ENCODE data around the gene SSMEM1.

DNA sequence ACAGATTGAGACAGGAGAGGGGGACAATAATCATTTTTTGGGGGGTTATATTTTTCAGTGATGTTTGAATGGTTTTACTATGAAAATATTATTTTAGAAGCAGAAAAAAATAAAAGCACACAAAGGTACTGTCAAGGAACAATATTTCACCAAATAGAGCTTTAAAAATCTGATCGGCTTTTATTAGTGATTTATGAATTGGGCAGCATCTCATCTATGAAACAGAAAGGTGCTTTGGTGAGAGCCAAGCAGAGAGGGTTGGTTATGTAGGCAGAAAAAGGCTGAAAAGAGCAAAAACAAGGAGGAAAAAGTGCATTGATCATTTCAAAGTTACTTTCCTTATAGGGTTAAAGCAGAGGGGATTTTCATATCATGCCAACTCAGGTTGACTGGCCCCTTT, 32.6 kb downstream of the SSMEM1 start:
- TF ChIP-seq, protein P1, sequence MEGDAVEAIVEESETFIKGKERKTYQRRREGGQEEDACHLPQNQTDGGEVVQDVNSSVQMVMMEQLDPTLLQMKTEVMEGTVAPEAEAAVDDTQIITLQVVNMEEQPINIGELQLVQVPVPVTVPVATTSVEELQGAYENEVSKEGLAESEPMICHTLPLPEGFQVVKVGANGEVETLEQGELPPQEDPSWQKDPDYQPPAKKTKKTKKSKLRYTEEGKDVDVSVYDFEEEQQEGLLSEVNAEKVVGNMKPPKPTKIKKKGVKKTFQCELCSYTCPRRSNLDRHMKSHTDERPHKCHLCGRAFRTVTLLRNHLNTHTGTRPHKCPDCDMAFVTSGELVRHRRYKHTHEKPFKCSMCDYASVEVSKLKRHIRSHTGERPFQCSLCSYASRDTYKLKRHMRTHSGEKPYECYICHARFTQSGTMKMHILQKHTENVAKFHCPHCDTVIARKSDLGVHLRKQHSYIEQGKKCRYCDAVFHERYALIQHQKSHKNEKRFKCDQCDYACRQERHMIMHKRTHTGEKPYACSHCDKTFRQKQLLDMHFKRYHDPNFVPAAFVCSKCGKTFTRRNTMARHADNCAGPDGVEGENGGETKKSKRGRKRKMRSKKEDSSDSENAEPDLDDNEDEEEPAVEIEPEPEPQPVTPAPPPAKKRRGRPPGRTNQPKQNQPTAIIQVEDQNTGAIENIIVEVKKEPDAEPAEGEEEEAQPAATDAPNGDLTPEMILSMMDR (IDR thresholded peaks at IDR 0.05 in 4 of 5, conservative IDR thresholded peaks at IDR 0.05 in 1 of 5) = no peak
- TF ChIP-seq POLR2A (IDR thresholded peaks at IDR 0.05) = no peak

Data from gastrocnemius medialis (tissue), 4 donors.